Stimulated activated CD4-positive, alpha-beta T cell treated with anti-CD3 and anti-CD28 coated beads, TNF-alpha, amount 100 ng/mL, for 48 hours (primary cell): ENCODE measurements around the gene RAPGEF1.

ENCODE experiments used
- DNase-seq, 3 donors: peaks; one replicate each; pipeline ENCODE4 v3.0.0-alpha.2; 2020; ENCODE audit warnings: low read depth in 3 of 3

RAPGEF1 gene

DNA sequence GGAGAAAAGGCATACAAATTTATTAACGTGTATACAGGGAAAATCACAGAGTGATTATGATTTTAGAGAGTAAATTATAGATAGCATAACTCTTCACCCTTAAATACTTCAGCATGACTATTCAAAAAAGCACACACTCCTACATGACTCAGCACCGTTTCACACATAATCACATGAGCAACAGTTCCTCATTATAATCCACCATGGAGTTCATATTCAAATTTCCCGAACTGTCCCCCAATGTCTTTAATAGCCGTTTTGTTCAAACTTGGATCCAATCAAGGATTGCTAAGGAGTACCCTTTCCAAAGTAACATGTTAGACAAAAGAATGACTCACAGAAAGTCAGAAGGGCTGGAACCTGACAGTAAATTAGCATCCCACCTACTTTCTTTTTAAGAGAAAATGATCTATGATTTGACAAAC lies 32.1 kb downstream of the RAPGEF1 start:
- no peak for DNase-seq

DNA sequence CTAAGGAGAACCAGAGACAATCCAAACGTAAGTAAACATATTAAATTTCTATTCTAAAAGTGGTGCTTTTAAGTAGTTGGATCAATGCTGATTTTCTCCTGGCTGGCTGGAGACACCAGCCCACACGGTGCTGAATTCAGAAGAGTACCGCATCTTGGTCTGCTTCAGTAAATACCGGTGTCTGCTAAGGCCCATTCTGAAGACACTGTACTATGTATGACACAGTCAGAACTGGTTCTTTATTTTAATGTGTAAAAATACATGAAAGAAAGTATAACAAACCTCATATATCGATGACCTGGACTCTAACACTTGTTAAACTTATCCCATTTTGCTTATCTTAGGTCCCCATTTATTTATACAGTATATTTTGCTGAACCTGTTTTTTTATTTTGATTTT lies 32.8 kb downstream of the RAPGEF1 start:
- no peak for DNase-seq

DNA sequence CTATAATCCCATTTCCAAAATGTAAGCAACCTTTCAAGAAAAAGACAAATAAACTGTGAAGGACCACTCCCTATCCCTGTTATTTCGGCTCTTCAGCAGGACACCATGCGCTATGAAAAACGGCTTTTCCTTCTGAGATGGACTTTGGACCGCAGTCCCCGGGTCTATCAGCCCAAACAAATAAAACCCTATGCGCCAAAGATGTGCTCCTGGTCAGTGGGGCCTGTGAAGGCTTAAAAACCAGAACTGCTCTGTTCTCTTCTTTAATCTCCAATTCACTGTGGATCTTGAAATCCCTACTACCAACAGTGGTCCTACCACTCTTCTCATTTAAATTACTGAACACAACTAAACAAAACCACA lies 33.3 kb downstream of the RAPGEF1 start:
- no peak for DNase-seq

DNA sequence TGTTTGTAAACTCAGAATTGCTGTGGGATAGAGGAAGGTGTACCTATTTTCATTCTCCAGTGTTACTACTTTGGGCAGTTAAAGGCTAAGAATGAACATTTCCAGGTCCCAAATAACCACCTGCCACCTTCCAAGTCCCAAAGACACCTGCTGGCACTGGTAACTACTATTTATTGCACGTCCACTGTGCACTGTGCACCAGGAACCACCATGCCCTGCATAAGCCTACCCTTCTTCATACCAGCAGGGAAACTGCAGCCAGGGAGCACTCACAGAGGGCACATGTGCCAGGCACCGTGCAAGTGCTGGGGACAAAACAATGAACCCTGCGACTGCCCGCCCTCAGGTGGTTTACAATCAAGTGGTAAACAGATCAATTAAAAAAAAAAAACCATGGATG lies 34.9 kb downstream of the RAPGEF1 start:
- DNase-seq: no peak

DNA sequence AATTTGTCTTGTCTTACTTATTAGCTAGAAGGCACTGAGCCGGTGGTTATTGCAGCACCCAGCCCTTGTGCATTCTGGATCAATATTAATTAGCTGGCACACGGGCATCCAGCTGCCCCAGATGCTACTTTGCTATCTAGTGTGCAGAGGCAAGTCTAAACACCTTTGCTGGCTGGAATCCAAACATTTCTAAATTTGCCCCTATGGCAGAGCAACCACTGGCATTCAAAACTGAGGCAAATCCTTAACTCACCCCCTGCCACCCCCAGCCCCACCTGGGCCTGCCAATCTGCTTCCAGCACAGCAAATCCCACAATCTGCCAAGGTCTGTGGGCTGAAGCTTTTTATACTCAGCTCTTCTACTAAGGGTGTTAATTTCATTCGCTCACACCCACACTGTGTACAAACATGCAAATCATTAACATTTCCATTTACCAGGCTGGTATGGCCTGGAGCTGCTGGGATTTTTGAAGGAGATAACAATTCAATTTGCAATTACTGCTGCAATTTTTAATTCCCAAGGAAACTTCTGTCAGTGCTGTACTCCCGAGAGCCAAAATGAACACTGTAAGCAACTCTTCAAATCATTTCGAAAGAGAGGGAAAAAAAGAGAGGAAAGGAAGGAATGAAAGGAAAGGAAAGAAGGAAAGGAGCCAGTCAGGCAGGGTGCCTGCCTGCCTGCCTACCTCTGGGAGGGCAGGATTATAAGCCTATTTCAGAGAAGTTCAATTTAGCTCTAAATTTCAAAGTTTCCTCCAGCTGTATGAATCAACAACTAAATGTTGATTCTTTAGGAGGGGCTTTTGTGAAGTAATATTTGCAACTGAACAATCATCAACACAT lies 35.5 kb downstream of the RAPGEF1 start:
- DNase-seq: no peak

DNA sequence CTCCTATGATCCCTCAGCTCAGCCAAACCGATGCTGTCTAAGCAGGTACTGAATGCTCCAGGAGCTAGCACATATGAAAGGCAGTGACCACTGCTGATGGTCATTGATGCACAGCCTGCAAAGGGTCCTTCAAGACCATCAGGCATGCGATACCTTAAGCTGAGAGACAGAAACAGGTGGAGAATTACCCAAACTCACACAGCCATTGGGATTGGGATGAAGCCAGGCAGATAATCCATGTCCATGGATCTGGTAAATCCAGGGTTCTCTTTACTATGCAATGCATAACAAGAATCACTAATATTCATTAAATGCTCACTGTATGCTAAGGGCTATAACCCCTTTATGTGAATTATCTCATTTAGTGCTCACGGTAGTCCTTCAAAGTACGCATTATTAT lies 36.2 kb downstream of the RAPGEF1 start:
- no peak for DNase-seq

DNA sequence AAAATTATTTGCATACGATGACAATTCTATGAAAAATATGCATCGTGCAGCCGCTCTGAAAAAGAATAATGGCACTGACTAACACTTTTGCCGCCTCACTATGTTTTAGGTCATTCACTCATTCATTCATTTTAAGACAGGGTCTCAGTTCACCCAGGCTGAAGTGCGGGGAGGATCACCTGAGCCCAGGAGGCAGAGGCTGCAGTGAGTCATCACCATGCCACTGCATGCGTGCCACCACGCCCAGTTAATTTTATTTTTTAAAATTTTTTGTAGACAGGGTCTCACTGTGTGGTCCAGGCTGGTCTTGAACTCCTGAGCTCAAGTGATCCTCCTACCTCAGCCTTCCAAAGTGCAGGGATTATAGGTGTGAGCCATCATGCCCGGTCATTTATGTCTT lies 37.0 kb downstream of the RAPGEF1 start:
- no peak for DNase-seq

DNA sequence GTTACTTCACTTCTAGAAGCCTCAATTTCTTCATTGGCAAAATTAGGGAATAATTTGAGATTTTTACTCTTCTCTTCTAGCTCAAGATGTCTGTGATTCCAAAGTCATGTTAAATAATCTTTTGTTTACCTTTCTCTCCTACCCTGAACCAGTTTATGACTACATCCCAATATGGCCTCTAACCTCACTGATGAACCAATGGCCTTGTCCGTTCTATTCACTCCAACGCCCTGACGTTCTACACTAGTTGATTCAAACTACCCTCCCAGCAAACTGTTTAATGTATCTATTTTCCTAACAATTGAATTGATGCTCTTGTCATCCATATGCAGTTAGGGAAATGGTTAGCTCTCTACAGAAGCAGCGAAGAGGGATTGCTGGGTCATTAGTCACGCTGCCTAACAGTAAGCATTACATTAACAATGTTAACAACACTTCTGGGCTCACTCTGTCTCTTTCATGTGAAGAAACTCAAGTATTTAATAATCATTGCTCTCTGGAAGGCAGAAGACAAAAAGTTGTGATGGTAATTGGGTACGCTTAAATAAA lies 38.0 kb downstream of the RAPGEF1 start:
- no peak for DNase-seq

DNA sequence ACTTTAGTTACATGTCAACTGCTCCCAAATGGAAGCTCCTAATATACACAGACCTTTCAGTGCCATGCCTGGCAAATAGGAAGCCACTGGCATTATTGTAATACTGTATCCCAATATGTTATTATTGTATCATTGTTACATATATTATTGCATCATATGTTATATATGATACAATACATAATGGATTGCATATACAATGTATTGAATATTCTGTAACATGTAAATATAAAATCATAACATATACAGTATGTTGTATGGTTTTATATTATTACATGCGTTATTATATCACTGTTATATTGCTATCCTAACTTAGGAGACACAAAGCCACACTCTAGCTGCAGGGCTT lies 38.5 kb downstream of the RAPGEF1 start:
- DNase-seq: no peak

DNA sequence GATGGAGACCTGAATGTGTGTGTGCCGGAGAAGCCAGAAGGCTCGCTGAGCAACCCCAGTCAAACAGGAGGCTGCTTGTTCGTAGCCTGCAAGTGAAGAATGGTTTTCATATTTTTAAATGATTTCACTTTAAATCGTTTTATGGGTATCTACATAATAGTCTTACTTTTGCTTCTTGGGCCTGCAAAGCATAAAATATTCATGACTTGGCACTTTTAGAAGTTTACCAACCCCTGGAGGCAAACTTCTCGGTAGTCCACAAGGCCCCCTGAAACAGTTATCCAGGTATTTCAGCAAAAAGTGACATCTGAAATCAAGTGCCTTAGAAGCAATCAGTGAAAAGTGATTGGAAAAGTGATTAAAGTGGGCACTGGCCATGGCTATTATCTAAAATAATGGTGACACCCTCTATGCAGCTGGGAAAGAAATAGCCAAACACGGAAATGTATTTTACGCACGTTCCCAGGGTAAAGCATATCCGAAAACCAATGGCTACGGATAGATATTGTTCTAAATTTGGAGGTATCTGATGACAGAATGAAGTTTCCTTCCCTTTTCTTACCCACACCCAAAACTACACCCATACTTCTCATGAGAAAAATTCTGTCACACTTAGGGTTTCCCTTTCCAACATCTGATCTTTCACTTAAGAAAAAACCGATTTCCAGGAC lies 39.0 kb downstream of the RAPGEF1 start:
- no peak for DNase-seq

DNA sequence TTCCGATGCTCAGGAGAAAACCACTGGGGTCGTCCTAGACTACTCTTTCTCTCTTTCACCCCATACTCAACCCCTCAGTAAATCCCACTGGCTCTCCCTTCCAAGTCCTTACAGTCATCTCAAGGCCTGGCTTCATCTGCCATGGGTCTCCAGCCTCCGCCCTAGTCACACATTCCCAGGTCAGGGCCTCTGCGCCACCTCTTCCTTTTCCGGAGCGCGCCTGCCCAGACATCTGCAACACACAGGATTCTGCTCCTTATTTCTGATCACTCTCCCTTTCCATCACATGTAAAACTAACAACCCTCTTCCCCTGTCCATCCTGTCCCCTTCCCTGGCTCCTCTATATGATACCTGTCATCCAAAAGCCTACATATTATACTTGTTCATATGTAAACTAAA lies 39.8 kb downstream of the RAPGEF1 start:
- DNase-seq: no peak

DNA sequence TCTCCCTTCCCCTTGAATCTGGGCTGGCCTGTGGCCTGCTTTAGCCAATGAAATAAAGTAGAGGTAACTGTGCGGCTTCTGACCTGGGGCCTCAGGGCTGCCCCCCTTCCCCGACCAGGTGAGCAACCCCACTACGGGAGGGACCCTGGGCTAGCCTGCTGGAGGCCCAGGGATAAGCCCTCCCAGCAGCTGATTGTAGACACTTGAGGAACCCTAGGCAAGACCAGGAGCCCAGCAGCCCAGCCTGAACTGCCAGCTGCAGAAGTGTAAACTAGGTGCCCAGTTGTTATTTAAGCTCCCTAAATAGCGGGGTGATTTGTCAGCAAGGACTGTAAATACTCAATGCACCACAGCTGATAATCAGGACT lies 41.3 kb downstream of the RAPGEF1 start:
- DNase-seq: no peak

DNA sequence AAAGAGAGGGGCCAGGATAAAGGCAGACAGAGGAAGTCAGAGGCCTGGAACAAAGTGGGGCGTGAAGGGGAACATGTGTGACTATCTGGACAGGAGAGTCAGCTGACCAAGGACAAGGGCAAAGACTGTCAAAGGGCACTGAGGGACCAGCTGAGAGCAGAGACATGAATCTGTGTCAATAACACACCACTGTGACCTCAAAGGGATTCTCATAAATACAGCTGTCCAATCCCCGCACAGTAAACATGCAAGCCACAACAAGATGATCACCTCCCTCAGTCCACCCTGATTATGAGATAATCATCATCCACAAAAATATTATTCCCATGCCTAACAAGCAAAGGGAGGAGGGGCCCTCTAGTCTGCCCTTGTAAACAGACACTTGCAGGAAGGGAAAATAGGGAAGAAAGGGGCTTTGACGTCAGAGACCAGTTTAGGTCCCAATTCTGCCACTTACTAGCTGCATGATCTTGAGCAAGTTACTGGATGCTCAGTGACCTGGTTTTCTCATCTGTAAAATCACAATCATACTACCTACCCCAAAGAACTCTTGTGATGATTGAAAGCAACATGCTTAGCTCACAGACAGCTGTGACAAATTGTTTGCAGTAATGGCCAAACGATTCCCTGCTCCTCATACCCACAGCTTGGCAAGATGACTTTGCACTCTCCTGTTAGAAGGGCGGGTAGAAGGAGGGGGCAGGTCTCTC lies 41.8 kb downstream of the RAPGEF1 start:
- DNase-seq: no peak

DNA sequence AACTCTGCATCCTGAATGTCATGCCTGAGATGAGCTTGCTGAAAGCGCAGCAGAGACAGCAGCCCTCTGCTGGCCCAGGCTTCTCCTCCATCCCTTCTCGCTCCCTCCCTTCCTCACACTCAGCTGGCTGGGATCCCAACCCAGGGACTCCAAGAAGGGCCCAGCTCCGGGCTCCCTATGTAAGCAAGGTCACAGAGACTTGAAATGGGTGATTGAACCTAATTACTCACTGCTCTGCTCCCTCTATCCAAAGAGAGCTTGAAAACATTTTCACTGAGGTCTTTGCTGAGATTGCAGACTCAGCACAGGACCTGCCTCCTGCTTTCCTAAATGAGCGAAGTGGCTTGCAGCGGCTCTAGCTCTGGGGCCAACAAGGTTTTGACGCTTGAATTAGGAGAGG lies 42.8 kb downstream of the RAPGEF1 start:
- DNase-seq: no peak

DNA sequence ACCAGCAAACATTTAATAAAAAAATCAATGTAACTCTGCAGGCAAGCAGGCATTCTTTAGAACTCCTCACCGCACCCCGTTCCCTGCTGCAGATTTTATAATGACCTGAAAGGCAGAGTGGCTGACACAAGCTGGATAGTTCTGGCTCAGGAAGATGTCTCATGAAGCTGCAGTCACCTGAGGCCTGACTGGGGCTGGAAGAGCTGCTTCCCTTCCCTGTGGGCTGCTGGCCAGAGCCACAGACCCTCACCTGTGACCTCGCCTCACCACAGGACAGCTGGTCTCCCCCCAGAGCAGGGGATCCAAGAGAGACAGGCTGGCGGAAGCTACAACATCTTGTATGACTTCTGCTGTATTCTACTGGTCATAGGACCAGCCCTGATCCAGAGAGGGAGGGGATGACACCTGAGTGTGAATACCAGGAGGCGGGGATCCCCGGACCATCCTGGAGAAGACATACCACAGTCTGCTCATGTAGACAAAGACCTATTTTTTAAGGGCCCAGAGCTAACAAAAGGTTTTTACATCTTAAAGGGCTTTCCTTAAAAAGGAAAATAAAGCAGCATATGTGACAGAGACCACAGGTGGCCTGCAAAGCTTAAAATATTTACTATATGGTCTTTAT lies 43.9 kb downstream of the RAPGEF1 start:
- DNase-seq: no peak

DNA sequence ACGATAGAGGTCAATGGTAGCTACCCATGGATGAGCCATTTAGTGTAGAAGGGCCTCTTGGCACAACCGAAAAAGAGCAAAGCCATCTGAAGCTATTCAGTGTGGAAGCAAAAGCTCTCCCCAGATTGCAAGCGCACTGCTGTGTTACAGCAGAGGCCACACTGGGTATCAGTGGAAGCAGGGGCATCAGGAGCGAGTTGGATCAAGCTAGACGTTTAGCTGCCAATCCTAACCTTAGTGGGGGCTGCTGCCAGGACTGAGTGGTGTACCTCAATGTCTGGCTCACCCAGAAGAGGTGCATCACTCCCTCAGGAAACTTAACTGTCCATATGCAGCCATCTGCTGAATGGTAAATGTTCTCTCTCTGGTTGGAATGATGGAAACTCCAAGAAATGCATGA lies 44.5 kb downstream of the RAPGEF1 start:
- no peak for DNase-seq

DNA sequence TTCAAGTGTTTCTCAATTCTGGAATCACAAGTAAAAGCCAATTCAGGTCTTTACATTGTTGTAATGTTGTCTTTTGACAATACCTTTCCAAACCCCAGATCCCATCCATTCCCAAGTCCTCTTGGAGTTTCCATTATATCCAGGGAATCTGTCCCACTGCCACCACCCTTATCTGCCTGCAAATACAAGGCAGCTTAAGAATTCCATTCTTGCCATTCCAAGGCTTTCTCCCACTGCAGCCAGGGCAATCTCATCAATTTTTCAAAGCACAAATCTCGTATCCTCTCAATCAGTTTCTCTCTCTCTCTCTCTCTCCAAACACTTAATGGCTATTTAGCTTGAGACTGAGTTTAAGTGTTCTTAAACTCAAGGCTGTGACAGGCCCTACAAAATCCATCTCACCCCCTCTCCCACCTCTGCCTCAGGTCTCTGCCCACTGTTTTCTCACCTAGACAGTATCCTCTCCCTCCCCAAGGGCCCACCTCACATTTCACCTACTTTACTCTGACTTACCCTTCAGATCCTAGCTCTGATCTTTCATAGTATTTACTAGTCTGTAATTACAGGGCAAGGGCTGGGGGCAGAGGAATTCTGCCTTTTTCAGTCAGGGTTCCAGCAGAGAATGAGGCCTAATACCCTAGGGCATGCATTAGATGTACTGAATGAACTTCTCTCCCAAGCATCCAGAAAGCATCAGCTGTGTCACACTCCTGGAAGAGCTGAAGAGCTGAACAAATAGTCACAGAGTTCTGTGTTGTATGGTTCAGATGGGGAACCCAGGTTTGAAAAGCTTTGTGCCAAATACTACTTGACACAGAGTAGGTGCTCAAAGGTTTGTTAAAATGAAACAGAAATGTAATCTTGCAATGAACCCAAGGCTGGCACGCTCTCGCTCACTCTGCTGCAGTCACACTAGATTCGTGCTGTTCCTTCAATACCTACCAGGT lies 46.0 kb downstream of the RAPGEF1 start:
- DNase-seq: no peak

DNA sequence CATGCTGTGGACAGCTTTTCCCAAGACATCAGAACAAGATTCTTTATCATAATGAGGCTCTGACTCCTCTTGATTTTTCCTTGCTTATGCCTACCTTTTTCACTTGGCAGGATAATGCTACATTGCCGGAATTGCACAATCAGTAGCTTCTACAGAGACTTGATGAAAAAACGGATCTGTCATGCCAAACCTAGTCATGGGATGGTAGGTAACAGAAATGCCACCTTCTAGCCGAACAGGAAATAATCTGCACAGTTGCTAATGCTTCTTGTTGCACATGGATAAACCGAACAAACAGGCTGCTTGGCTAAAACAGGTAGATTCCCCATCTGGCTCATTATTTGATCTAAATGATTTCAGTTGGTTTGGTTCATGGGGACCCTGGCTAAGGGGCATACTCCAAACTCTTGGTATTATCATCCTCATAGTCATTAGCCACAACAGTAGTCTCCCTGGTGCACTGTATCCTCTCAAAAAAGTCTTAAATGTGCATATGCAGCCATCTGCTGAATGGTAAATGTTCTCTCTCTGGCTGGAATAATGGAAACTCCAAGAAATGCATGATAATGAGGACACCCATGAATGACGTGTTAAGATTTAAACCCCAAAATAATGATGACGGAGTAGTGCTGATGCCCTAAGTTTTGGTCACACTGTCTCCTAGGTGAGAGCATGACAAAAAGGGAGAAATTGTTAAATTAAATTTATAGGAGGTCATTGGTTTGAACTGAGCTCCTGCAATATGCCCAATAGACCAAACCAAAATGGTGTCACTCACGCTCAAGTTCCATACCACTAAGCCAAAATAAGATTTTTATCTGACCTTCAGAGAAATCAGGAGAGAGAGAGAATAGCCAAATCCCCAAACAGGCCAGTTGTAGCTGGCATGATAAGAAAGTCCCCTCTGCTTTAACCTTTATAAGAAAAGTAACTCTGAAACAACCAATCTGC lies 47.0 kb downstream of the RAPGEF1 start:
- DNase-seq: no peak

DNA sequence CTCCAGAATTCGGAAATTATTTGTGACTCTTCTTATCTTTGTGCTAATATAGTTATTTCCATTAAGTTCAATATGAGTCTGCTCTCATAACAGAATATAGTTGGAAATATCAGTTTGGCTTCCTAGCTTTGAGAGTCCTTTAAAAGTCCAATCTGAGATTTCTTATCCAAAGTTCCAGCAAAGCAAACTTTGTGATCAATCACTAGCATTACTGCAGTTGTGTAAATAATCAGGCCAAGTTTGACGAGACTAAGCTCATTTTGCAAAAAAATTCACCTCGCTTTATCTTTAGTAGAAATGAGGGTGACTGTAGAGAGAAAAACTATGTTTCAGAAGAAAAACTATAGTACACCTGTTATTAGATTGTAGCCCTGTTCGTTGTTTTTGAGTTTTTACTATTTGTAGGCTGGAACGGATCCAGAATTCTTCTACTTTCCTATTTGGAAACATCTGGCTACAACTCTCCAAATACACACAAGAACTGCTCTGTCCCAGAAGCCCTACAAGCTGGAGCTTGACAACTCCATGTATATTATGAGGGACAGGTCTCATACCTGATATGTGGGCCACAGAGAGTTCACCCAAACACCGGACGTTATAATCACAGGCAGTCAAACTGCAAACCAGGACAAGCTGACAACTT lies 47.8 kb downstream of the RAPGEF1 start:
- no peak for DNase-seq
